GM21423 (cell line): Measurements from ENCODE around the gene RARG.
"Not testable (repeated sequence)": the region's sequence is repeated elsewhere in the genome, so short reads cannot be mapped to it uniquely, and the experiment has no call there.

Experiments
- ATAC-seq: cut with Tn5 transposase; IDR thresholded peaks from one replicate; pipeline ENCODE4 v1.9.1; 2021; ENCODE audit warnings: mild to moderate bottlenecking, moderate library complexity; ENCODE audit not compliant: unreplicated experiment

The RARG gene

GRCh38 chr12:53174881-53175491 lies 57.0 kb downstream of the RARG start:
- no peak for ATAC-seq

DNA sequence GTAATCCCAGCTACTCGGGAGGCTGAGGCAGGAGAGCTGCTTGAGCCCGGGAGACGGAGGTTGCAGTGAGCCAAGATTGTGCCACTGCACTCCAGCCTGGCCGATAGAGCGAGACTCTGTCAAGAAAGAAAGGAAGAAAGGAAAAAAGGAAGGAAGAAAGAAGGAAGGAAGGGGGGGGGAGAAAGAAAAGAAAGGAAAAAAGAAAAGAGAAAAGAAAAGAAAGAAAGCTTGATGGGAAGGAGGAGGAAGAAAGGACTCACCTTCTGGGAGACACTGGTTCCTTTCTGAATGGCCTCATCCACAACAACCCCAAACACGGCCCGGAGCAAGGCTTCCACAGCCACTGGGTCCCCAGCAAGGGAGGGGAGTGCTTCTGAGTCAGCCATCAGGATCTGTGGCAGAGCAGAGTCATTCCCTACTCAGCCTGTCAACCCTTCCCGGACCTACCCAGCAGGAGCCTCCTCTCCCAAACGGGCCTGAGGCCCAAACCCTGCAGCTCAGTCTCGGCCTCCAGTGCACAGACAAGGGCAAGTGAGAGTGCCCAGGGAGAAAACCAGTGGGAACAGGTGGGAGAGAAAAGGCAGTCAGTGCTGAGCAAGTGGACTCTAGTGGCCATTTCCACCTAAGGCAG lies 58.8 kb downstream of the RARG start:
- no peak for ATAC-seq

- ATAC-seq: no peak
These were observed 59.7 kb downstream of the RARG start for GRCh38 chr12:53172352-53172751.

DNA sequence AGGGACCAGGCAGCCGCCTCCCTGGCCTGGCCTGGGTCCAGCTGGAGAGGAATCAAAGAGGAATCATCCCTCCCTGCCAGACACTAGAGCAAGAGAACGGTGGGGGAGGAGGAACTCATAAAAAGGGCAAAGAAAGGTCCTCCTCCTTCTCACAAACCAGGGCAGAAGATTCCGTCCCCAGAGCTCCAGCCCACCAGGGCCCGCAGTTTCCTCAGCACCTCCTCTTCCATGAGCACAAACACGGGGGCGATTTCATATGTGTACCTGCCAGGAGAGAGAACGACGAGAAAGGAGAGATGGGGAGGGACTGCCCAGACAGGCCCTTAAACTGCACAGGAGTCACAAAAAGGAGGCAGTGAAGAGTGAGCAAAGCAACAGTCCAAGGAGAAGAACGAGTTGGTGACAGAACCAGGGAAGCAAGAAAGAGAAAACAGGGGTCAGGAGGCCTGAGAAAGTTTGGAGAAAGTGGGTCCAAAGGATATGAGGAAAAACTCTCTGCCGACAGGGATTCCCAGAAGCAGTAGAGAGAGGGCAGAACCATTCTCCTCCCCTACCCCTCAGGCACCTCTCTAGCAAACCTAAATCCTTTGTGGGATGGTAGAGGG lies 60.2 kb downstream of the RARG start:
- no peak for ATAC-seq

GRCh38 chr12:53170876-53171724 lies 60.9 kb downstream of the RARG start:
- ATAC-seq: no peak

GRCh38 chr12:53170215-53170614 lies 61.8 kb downstream of the RARG start:
- no peak for ATAC-seq

GRCh38 chr12:53169644-53170043 lies 62.4 kb downstream of the RARG start:
- no peak for ATAC-seq

- no peak for ATAC-seq
These were observed 65.2 kb downstream of the RARG start for GRCh38 chr12:53166837-53167236.

DNA sequence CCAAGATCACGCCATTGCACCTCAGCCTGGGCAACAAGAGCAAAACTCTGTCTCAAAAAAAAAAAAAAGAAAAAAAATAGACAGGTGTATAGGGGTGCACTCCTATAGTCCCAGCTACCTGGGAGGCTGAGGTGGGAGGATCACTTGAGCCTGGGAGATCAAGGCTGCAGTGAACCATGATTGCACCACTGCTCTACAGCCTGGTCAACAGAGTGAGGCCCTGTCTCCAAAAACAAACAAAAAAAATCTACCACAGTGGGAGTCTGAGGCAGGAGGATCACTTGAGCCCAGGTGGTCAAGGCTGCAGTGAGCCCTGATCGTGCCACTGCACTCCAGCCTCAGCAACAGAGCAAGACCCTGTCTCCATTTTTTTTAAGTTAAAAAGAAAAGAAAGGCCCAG lies 69.0 kb downstream of the RARG start:
- ATAC-seq: not testable (repeated sequence)

DNA sequence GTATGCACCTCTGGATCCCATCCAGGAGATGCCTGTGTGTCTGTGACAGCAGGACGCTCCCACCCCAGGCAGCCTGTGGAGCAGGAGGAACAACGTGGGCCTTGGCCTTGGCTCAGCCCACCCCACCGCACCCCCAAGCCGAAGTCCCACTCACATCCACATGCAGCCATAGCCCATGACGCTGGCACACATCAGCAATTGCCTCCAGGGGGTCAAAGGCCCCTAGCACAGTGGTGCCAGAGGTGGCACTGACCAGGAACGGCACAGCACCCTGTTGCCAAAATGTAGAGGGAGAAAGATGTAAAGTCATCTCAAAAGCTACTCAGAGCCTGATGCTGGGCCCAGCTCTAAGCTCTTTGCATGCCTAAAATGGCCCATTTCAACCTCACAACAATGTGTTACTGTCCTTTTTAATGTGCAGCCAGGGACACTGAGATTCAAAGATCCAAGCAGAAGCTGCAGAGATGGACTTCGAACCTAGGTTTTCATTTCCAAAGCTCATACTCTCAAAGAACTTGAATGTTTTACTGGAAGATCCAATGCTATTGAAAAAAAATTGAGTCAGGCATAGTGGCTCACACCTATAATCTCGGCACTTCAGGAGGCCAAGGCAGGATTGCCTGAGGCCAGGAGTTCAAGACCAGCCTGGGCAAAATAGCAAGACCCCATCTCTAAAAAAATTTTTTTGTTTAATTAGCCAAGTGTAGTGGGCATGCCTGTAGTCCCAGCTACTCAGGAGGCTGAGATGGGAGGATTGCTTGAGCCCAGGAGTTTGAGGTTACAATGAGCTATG lies 70.7 kb downstream of the RARG start:
- no peak for ATAC-seq

GRCh38 chr12:53160673-53161072 lies 71.3 kb downstream of the RARG start:
- no peak for ATAC-seq
